ENCODE data around the gene PLEKHG5. TPM values are rescaled to one million over a fixed set of nuclear protein-coding genes. Genes with fewer than 3 reads are reported as not detected.

PLEKHG5 gene
- polyA plus RNA-seq, 1 experiment: 4.3 TPM

- Histone ChIP-seq H3K4me3 (ENCODE audit: low read depth, low read length) (no peak overlapping the region), H3K27me3 (ENCODE audit: control insufficient read depth, insufficient read depth, low read length) (no peaks in the 10 kb centered on the region), H3K36me3 (ENCODE audit: control insufficient read depth, insufficient read depth, low read length) (no peaks in the 10 kb centered on the region)
- CTCF ChIA-PET: interaction anchor here (0.8 to 1.6 kb wide), 2 partner anchors 12 kb away, joined by 3 to 5 read pairs; no protein-coding TSS in a partner anchor
- POLR2A ChIA-PET: no interaction called here
- no peak for DNase-seq (ENCODE audit: low read depth)
- no peak for TF ChIP-seq CTCF (IDR thresholded peaks at IDR 0.05; ENCODE audit: insufficient read depth, low read depth, low read length)
Measured at GRCh38 chr1:6505367-6506209, 14.1 kb upstream of the PLEKHG5 start.

DNA sequence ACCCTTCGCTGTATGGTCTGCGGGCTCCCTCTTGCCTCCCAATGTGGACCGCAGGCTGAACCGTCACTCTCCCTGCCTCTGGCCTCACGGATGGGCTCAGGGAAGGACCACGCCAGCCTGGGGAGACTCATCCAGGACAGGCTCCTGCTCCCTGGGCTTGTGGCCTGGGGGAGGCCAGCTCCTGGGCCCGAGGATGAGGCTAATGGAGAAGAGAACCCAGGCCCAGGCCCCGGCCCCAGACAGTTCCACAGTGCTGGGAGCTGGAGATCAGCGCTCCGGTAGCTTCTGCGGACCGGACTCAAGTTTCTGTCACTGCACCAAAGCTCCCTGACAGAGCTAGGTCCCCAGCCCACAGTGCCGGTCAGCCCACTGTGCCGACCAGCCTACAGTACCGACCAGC is 13.4 kb upstream of the PLEKHG5 start:
- ChIA-PET POLR2A (no interaction called here), CTCF (interaction anchor here (0.8 kb wide), 1 partner anchor 12 kb away, joined by 3 read pairs; no protein-coding TSS in a partner anchor)
- no peak for TF ChIP-seq CTCF (IDR thresholded peaks at IDR 0.05; ENCODE audit: insufficient read depth, low read depth, low read length)
- Histone ChIP-seq H3K4me3 (ENCODE audit: low read depth, low read length) (no peak overlapping the region), H3K27me3 (ENCODE audit: control insufficient read depth, insufficient read depth, low read length) (no peaks in the 10 kb centered on the region), H3K36me3 (ENCODE audit: control insufficient read depth, insufficient read depth, low read length) (no peaks in the 10 kb centered on the region)
- DNase-seq (ENCODE audit: low read depth): no peak

DNA sequence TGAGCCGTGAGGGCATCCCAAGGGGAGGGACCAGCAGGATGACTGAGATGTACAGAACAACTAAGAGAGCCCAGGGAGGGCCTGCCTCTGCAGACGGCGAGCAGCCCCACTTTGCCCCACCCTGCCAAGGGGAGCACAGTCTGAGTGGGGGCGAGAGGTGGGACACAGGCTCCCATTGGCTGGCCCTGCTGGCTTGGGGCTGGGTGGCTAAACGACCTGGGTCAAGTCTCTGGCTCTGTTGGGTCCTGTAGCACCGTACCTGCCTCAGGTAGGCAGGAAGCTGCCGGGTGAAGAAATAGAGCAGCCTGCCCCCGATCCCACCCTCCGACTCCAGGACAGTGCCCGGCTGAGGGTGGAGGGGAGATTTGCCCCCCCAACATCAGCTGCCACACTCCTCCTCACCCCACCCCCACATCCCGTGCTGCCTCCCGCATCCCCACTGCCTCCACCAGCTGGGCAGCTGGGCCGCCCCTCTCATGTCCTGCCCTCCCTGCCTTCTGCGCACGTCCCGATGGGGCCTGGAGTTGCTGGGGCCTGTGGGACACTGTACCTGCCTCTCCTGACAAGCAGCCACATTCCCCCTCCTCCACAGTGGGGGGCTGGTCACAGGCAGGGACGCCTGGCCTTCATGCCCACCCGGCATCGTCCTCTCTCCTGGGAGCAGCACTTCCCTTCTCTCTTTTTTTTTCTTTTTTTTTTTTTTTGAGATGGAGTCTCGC is 12.6 kb upstream of the PLEKHG5 start:
- DNase-seq (ENCODE audit: low read depth): no peak
- Histone ChIP-seq H3K27me3 (ENCODE audit: control insufficient read depth, insufficient read depth, low read length) (no peaks in the 10 kb centered on the region), H3K36me3 (ENCODE audit: control insufficient read depth, insufficient read depth, low read length) (no peaks in the 10 kb centered on the region), H3K4me3 (ENCODE audit: low read depth, low read length) (no peak overlapping the region)
- ChIA-PET CTCF (interaction anchor here (1.8 kb wide), 1 partner anchor 13 kb away, joined by 3 read pairs; the partner anchor contains the start of gene PLEKHG5), POLR2A (no interaction called here)
- no peak for TF ChIP-seq CTCF (IDR thresholded peaks at IDR 0.05; ENCODE audit: insufficient read depth, low read depth, low read length)

- ChIA-PET POLR2A (no interaction called here), CTCF (interaction anchor here (1.1 to 1.4 kb wide), 3 partner anchors 12 to 20 kb away, joined by 3 to 4 read pairs (median 3); no protein-coding TSS in a partner anchor)
- Histone ChIP-seq H3K27me3 (ENCODE audit: control insufficient read depth, insufficient read depth, low read length) (no peaks in the 10 kb centered on the region), H3K4me3 (ENCODE audit: low read depth, low read length) (no peak overlapping the region), H3K36me3 (ENCODE audit: control insufficient read depth, insufficient read depth, low read length) (no peaks in the 10 kb centered on the region)
- no peak for TF ChIP-seq CTCF (IDR thresholded peaks at IDR 0.05; ENCODE audit: insufficient read depth, low read depth, low read length)
- no peak for DNase-seq (ENCODE audit: low read depth)
Measured at GRCh38 chr1:6502000-6502891, 10.8 kb upstream of the PLEKHG5 start.
